AG04450 (cell line): ENCODE data around the gene RDX. TPM values are rescaled to one million over a fixed set of nuclear protein-coding genes. Genes with fewer than 3 reads are reported as not detected.
A peak's percentile ranks its signal among the peaks of the same experiment; 100 is the strongest.

Source experiments
- CTCF ChIA-PET: fragments of 300-600, 350-600 bp; formaldehyde crosslinking; extraction: SDS; loops from one replicate; lab custom pipeline; 2022; ENCODE audit warnings: antibody characterized with exemption, inconsistent platforms; lab: Charles Lee
- POLR2A ChIA-PET: fragments of 350-600 bp; formaldehyde crosslinking; extraction: SDS; loops from one replicate; lab custom pipeline; 2021; ENCODE audit warnings: antibody characterized with exemption, inconsistent platforms; lab: Yijun Ruan, JAX
- DNase-seq: peaks from one replicate; pipeline ENCODE4 v3.0.0-alpha.2; 2011; ENCODE audit warnings: low read depth, low spot score
- H3K27ac ChIP-seq: one replicate; pipeline ENCODE4 v1.5.1; 2012; ENCODE audit warnings: low read depth, low read length, control low read depth
- H3K27me3 ChIP-seq: one replicate; pipeline ENCODE4 v1.6.0; 2012; ENCODE audit warnings: low read length; ENCODE audit not compliant: control insufficient read depth, insufficient read depth
- H3K4me3 ChIP-seq: 2 replicates; pipeline ENCODE4 v1.5.1; 2011; ENCODE audit warnings: mild to moderate bottlenecking, low read depth, low read length, control low read depth
- H3K9me3 ChIP-seq: 2 replicates; pipeline ENCODE4 v1.5.1; 2012; ENCODE audit warnings: low read length; ENCODE audit not compliant: control insufficient read depth, insufficient read depth
- polyA plus RNA-seq: library from polyadenylated mRNA; depleted of rRNA; stranded (reverse); fragments of >200 nt; gene quantifications from 2 replicates; pipeline ENCODE4 v1.2.3, GENCODE V29; 2011
- TF ChIP-seq, protein P1 (sequence below): IDR thresholded peaks from 2 replicates; pipeline ENCODE4 v1.5.1; 2011; ENCODE audit warnings: low read depth, low read length, control low read depth, inconsistent platforms

The RDX gene
- polyA plus RNA-seq, 1 experiment: 92.3 TPM

DNA sequence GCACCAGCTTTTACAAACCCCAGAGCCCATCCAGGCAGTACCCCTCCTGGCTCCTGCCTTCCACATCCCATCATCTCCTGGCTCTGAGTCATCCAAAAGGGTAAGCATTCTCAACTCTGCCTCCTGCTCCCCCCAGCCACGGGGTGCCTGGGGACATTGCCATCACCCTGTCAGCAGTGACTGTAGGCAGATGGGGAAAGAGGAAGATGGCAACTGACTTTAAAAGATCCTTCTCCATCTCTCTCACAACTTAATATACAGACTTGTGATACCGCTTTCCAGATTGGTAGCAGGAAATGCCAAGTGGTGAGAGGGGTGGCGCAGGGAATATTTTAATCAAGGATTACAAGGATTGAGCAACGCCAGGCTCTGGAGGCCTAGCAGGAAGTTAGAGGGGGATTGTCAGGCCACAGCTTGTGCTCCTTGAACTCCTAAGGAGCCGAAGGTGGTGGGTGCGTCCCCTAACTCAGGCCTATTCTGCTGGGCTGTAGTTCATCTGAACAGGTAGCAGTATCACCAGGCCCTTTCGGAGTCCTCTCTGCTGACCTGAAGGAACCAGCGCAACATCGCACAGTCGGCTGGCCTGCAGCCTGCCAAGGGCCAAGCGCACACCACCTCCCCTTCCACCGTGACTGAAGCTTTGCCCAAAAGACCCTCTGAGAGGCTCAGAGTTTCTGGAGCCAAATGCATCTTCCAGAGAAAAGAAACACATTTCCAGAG, 119.9 kb downstream of the RDX start:
- CTCF ChIA-PET: interaction anchor here (0.6 to 1.2 kb wide), 3 partner anchors 238 to 1247 kb away, joined by 3 read pairs; no protein-coding TSS in a partner anchor
- no peak for DNase-seq

GRCh38 chr11:110174645-110175310, 121.6 kb downstream of the RDX start:
- no peaks in the 10 kb centered on the region for H3K27me3 ChIP-seq
- TF ChIP-seq, protein P1, sequence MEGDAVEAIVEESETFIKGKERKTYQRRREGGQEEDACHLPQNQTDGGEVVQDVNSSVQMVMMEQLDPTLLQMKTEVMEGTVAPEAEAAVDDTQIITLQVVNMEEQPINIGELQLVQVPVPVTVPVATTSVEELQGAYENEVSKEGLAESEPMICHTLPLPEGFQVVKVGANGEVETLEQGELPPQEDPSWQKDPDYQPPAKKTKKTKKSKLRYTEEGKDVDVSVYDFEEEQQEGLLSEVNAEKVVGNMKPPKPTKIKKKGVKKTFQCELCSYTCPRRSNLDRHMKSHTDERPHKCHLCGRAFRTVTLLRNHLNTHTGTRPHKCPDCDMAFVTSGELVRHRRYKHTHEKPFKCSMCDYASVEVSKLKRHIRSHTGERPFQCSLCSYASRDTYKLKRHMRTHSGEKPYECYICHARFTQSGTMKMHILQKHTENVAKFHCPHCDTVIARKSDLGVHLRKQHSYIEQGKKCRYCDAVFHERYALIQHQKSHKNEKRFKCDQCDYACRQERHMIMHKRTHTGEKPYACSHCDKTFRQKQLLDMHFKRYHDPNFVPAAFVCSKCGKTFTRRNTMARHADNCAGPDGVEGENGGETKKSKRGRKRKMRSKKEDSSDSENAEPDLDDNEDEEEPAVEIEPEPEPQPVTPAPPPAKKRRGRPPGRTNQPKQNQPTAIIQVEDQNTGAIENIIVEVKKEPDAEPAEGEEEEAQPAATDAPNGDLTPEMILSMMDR: no peak
- no peak overlapping the region for H3K4me3 ChIP-seq
- ChIA-PET CTCF (interaction anchor here (0.6 to 3.5 kb wide), 7 partner anchors 9 to 1260 kb away, joined by 3 to 18 read pairs (median 4); no protein-coding TSS in a partner anchor), POLR2A (no interaction called here)
- H3K27ac ChIP-seq: no peak overlapping the region
- no peak for DNase-seq
- no peaks in the 10 kb centered on the region for H3K9me3 ChIP-seq

More for the DNA sequence above, 119.9 kb downstream of the RDX start:
- no peaks in the 10 kb centered on the region for H3K9me3 ChIP-seq
- no peaks in the 10 kb centered on the region for H3K27me3 ChIP-seq
- no peak overlapping the region for H3K4me3 ChIP-seq
- TF ChIP-seq, protein P1: no peak
- POLR2A ChIA-PET: no interaction called here
- no peak overlapping the region for H3K27ac ChIP-seq

DNA sequence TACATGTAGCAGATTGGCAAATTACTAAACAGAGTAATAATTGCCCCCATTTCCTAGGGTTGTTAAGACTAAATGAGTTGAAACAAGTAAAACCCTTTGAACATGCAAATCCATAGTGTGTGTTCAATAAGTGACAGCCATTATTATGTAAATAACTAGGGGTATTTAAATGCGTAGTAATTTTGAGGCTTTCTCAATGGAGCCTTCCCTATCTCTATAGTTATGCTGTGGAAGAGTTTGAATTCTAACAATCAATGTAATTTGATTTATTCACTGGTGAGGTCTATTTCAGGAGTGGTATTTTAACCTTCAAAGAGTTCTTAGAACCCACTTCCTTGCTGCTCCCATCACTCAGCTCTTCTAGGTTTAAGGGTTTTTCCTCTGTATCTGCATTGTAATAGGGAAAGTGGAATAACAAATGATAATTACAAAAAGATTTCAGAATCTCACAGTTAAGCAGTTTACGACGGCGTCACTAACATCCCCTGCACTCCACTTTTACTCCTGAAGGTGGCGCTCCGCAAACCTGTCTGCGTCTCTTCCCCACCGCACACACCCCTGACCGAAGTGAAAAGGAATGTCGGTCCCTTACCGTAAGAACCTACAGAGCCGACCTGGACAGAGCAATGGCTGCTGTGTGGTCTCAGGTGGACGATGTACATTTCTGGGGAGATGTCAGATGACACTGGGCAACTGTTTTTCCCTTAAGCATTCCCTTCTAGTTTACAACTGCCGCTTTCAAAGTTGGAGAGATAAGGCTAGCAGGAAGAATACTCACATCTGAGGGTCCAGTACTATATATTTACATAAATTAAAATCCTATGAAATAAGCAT, 122.4 kb downstream of the RDX start:
- CTCF ChIA-PET: interaction anchor here (0.5 to 3.5 kb wide), 14 partner anchors 8 to 1259 kb away, joined by 3 to 18 read pairs (median 4); no protein-coding TSS in a partner anchor
- TF ChIP-seq, protein P1: peak; percentile 82
- no peak overlapping the region for H3K27ac ChIP-seq

GRCh38 chr11:110172468-110173065, 123.8 kb downstream of the RDX start:
- TF ChIP-seq, protein P1: no peak
- POLR2A ChIA-PET: no interaction called here
- H3K9me3 ChIP-seq: no peaks in the 10 kb centered on the region
- no peak overlapping the region for H3K27ac ChIP-seq
- H3K4me3 ChIP-seq: no peak overlapping the region
- DNase-seq: no peak
- CTCF ChIA-PET: interaction anchor here (2.1 to 3.5 kb wide), 2 partner anchors 13 to 26 kb away, joined by 5 to 18 read pairs; no protein-coding TSS in a partner anchor
- H3K27me3 ChIP-seq: no peaks in the 10 kb centered on the region

More for the DNA sequence above, 122.4 kb downstream of the RDX start:
- H3K27me3 ChIP-seq: no peaks in the 10 kb centered on the region
- DNase-seq: no peak
- no peaks in the 10 kb centered on the region for H3K9me3 ChIP-seq
- H3K4me3 ChIP-seq: no peak overlapping the region
- POLR2A ChIA-PET: no interaction called here
